H9 (cell line): ENCODE measurements around the gene FBLN1. TPM values are rescaled to one million over a fixed set of nuclear protein-coding genes. Genes with fewer than 3 reads are reported as not detected.

Experiments used
- DNase-seq: peaks from one replicate; pipeline ENCODE4 v3.0.0-alpha.2; 2017
- H2AFZ ChIP-seq: one replicate; pipeline ENCODE4 v1.6.1; 2013; ENCODE audit warnings: mild to moderate bottlenecking, low read length, control low read depth, moderate library complexity
- H2AK5ac ChIP-seq: 2 replicates; pipeline ENCODE4 v1.6.1; 2013; ENCODE audit warnings: low read length, control low read depth, mixed read lengths; ENCODE audit not compliant: insufficient read length
- H2BK120ac ChIP-seq: one replicate; pipeline ENCODE4 v1.6.1; 2013; ENCODE audit warnings: low read depth, mild to moderate bottlenecking, low read length, control low read depth, inconsistent platforms; ENCODE audit not compliant: poor library complexity, severe bottlenecking
- H2BK12ac ChIP-seq: 2 replicates; pipeline ENCODE4 v1.6.1; 2013; ENCODE audit warnings: low read length, control low read depth, mixed read lengths, low read depth; ENCODE audit not compliant: insufficient read length
- H2BK15ac ChIP-seq: 2 replicates; pipeline ENCODE4 v1.6.1; 2013; ENCODE audit warnings: low read depth, low read length, control low read depth
- H2BK20ac ChIP-seq: one replicate; pipeline ENCODE4 v1.6.1; 2013; ENCODE audit warnings: low read depth, mild to moderate bottlenecking, low read length, control low read depth, inconsistent platforms; ENCODE audit not compliant: poor library complexity, severe bottlenecking
- H2BK5ac ChIP-seq: 2 replicates; pipeline ENCODE4 v1.6.1; 2013; ENCODE audit warnings: low read length, control low read depth, mixed read lengths; ENCODE audit not compliant: insufficient read length
- H3K14ac ChIP-seq: 2 replicates; pipeline ENCODE4 v1.6.1; 2013; ENCODE audit warnings: low read length, control low read depth; ENCODE audit not compliant: insufficient read depth
- H3K18ac ChIP-seq: 2 replicates; pipeline ENCODE4 v1.6.1; 2013; ENCODE audit warnings: low read depth, mild to moderate bottlenecking, mixed read lengths, low read length, control low read depth; ENCODE audit not compliant: insufficient read length
- H3K23ac ChIP-seq: 2 replicates; pipeline ENCODE4 v1.6.1; 2013; ENCODE audit warnings: low read length, control low read depth, mixed read lengths, low read depth; ENCODE audit not compliant: insufficient read length
- H3K23me2 ChIP-seq: 2 replicates; pipeline ENCODE4 v1.6.1; 2013; ENCODE audit warnings: low read depth, mild to moderate bottlenecking, mixed read lengths, low read length, control low read depth; ENCODE audit not compliant: insufficient read length, poor library complexity, severe bottlenecking
- H3K27ac ChIP-seq: 2 replicates; pipeline ENCODE4 v1.5.1; 2013; ENCODE audit warnings: low read length, control low read depth, mixed read lengths, low read depth; ENCODE audit not compliant: insufficient read length
- H3K27me3 ChIP-seq: 2 replicates; pipeline ENCODE4 v1.6.1; 2013; ENCODE audit warnings: low read length, control low read depth, inconsistent platforms; ENCODE audit not compliant: insufficient read depth
- H3K4ac ChIP-seq: 2 replicates; pipeline ENCODE4 v1.6.1; 2013; ENCODE audit warnings: low read depth, mild to moderate bottlenecking, control low read depth, inconsistent platforms, low read length, moderate library complexity
- H3K4me1 ChIP-seq: 2 replicates; pipeline ENCODE4 v1.6.1; 2013; ENCODE audit warnings: low read length, control low read depth, inconsistent platforms; ENCODE audit not compliant: insufficient read depth
- H3K4me2 ChIP-seq: 2 replicates; pipeline ENCODE4 v1.6.1; 2013; ENCODE audit warnings: low read length, control low read depth, mixed read lengths; ENCODE audit not compliant: insufficient read length, insufficient read depth
- H3K56ac ChIP-seq: 2 replicates; pipeline ENCODE4 v1.6.1; 2013; ENCODE audit warnings: low read depth, mild to moderate bottlenecking, mixed read lengths, low read length, control low read depth; ENCODE audit not compliant: insufficient read length
- H3K79me1 ChIP-seq: 2 replicates; pipeline ENCODE4 v1.6.1; 2013; ENCODE audit warnings: low read depth, mild to moderate bottlenecking, moderate library complexity, low read length, control low read depth, inconsistent platforms; ENCODE audit not compliant: insufficient read depth, poor library complexity, severe bottlenecking
- H3K79me2 ChIP-seq: 2 replicates; pipeline ENCODE4 v1.6.1; 2013; ENCODE audit warnings: low read length, control low read depth, inconsistent platforms; ENCODE audit not compliant: insufficient read depth
- H3K9ac ChIP-seq: 2 replicates; pipeline ENCODE4 v1.6.1; 2013; ENCODE audit warnings: low read length, control low read depth, mixed read lengths; ENCODE audit not compliant: insufficient read length; ENCODE audit errors: extremely low read depth
- H3K9me3 ChIP-seq: one replicate; pipeline ENCODE4 v1.6.1; 2013; ENCODE audit warnings: low read depth, low read length, inconsistent platforms; ENCODE audit not compliant: control insufficient read depth
- H3T11ph ChIP-seq: one replicate; pipeline ENCODE4 v1.6.1; 2013; ENCODE audit warnings: mild to moderate bottlenecking, low read length, control low read depth, inconsistent platforms
- H4K20me1 ChIP-seq: one replicate; pipeline ENCODE4 v1.6.1; 2013; ENCODE audit not compliant: control insufficient read depth, insufficient read length, insufficient read depth
- H4K5ac ChIP-seq: 2 replicates; pipeline ENCODE4 v1.6.1; 2013; ENCODE audit warnings: low read depth, mild to moderate bottlenecking, mixed read lengths, low read length, control low read depth; ENCODE audit not compliant: insufficient read length
- H4K8ac ChIP-seq: replicated peaks from 2 replicates; pipeline ENCODE4 v1.6.1; 2013; ENCODE audit warnings: low read length, control low read depth, mixed read lengths, low read depth; ENCODE audit not compliant: insufficient read length
- H4K91ac ChIP-seq: 2 replicates; pipeline ENCODE4 v1.6.1; 2013; ENCODE audit warnings: low read depth, mild to moderate bottlenecking, moderate library complexity, mixed read lengths, low read length, control low read depth; ENCODE audit not compliant: insufficient read length
- H3K27ac Mint-ChIP-seq, 3 experiments: 2 replicates in 2 of 3; 3 replicates in 1 of 3; pipeline ENCODE4 v1.8.0; 2020 to 2021; ENCODE audit warnings: mixed read lengths in 3 of 3, mild to moderate bottlenecking in 1 of 3, moderate library complexity in 1 of 3
- H3K27me3 Mint-ChIP-seq: 2 replicates; pipeline ENCODE4 v1.8.0; 2021; ENCODE audit warnings: low read depth, mild to moderate bottlenecking, moderate library complexity, mixed read lengths
- H3K36me3 Mint-ChIP-seq, 3 experiments: 2 replicates in 2 of 3; 3 replicates in 1 of 3; pipeline ENCODE4 v1.8.0; 2020 to 2021; ENCODE audit warnings: low read depth in 3 of 3, mixed read lengths in 3 of 3; ENCODE audit not compliant: insufficient read depth in 1 of 3
- H3K4me1 Mint-ChIP-seq, 2 experiments: 2 replicates each; pipeline ENCODE4 v1.8.0; 2020; ENCODE audit warnings: mixed read lengths in 2 of 2
- H3K4me3 Mint-ChIP-seq, 2 experiments: 2 replicates in 1 of 2; 3 replicates in 1 of 2; pipeline ENCODE4 v1.8.0; 2020 to 2021; ENCODE audit warnings: mild to moderate bottlenecking in 2 of 2, mixed read lengths in 2 of 2, moderate library complexity in 1 of 2
- H3K9me3 Mint-ChIP-seq, 2 experiments: 2 replicates in 1 of 2; 3 replicates in 1 of 2; pipeline ENCODE4 v1.8.0; 2020; ENCODE audit warnings: mild to moderate bottlenecking in 2 of 2, mixed read lengths in 2 of 2, moderate library complexity in 1 of 2
- CTCF ChIP-seq: fragments of 200-600 bp; sonication (generic); conservative IDR thresholded peaks from 3 replicates; pipeline ENCODE4 v1.8.0; 2021; ENCODE audit warnings: antibody characterized with exemption, mild to moderate bottlenecking
- WGBS: extraction: QIAGEN DNeasy Blood & Tissue Kit; methylation state at CpG from one replicate; pipeline ENCODE4 v1.1.7; 2013; ENCODE audit warnings: missing lambda C conversion rate, low lambda C conversion rate, mixed read lengths; ENCODE audit not compliant: insufficient read length; ENCODE audit errors: extremely low coverage; 5-methylcytosine and 5-hydroxymethylcytosine counted together
- total RNA-seq: library from RNA; stranded (reverse); gene quantifications from 2 replicates; pipeline ENCODE4 v1.2.1, GENCODE V29; 2021

Gene FBLN1
- total RNA-seq, 1 experiment from 2014 or later: 140 TPM

- H3K4me1 Mint-ChIP-seq: peaks cover 36 to 59% of the 10 kb centered on the region in 2 experiments
- Histone ChIP-seq H2BK5ac (no peak overlapping the region), H4K5ac (no peak overlapping the region), H2AFZ (no peak overlapping the region), H2AK5ac (no peak overlapping the region), H3K4ac (no peak overlapping the region), H4K8ac (no peak overlapping the region), H3K9me3 (no peaks in the 10 kb centered on the region), H2BK15ac (no peak overlapping the region), H2BK120ac (no peak overlapping the region), H3K9ac (no peak overlapping the region), H4K20me1 (no peaks in the 10 kb centered on the region), H3K27me3 (no peaks in the 10 kb centered on the region), H3T11ph (no peak overlapping the region), H3K79me1 (no peaks in the 10 kb centered on the region), H3K23me2 (no peaks in the 10 kb centered on the region), H3K4me1 (peaks cover 2% of the 10 kb centered on the region; the same call in 1 of the 2 replicates), H3K14ac (no peak overlapping the region), H4K91ac (no peak overlapping the region), H3K79me2 (no peaks in the 10 kb centered on the region), H3K56ac (no peak overlapping the region), H3K23ac (no peak overlapping the region), H3K18ac (no peak overlapping the region), H2BK20ac (no peak overlapping the region), H3K4me2 (no peak overlapping the region), H3K27ac (no peak overlapping the region), H2BK12ac (no peak overlapping the region)
- no peak for DNase-seq
- TF ChIP-seq CTCF: no peak
- H3K36me3 Mint-ChIP-seq: no peaks in the 10 kb centered on the region
- peaks cover 20% of the 10 kb centered on the region for H3K27me3 Mint-ChIP-seq
- 0 out of 5 replicates have a peak overlapping the region, but pooled peaks of 1 of the 2 experiments have one; percentile 3 for H3K4me3 Mint-ChIP-seq
- H3K9me3 Mint-ChIP-seq: no peaks in the 10 kb centered on the region
- H3K27ac Mint-ChIP-seq: no peak overlapping the region; a peak in 1 of 7 replicates
- WGBS: no CpG with 5 or more reads among the region's 22 CpGs
Measured at GRCh38 chr22:45627489-45628233, 125.0 kb downstream of the FBLN1 start.
